TTC549 (cell line): ENCODE data around the gene VPS54.
"Not testable (repeated sequence)": the region's sequence is repeated elsewhere in the genome, so short reads cannot be mapped to it uniquely, and the experiment has no call there.

Experiments
- FAIRE-seq: peaks from 2 replicates; lab custom pipeline; 2012; peaks lifted over from hg19 to GRCh38; lab: Jason Lieb, UNC

Gene VPS54

GRCh38 chr2:64023485-64024258, 4.4 kb upstream of the VPS54 start:
- FAIRE-seq = no peak

GRCh38 chr2:64021578-64021977, 2.4 kb upstream of the VPS54 start:
- FAIRE-seq = no peak

DNA sequence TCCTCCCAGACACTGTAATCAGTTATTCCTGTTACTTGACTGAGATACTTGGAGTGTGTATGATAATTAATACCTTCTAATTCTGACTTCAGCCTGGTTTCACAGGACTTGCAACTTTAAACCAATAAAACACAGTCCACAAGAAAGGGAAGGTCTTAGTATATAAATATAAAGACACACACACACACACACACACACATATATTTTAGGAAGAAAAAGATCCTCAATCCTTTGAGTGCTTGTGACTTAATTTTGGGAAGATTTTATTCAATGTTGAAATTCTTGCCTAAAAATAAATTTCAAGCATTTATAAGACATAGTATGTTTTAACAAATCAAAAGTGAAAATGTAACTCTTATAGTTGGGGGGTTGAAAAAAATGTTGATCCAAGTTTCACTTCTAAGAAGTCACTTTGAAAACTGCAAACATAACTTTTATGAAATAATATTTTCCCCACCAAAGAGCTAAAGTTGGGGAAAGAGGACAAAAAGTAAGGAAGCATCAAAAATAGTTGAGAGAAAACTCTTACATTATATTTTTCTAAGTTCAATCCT, 824 bp upstream of the VPS54 start:
- no peak for FAIRE-seq

- FAIRE-seq = no peak
These were observed 536 bp downstream of the VPS54 start for GRCh38 chr2:64018701-64019082.

DNA sequence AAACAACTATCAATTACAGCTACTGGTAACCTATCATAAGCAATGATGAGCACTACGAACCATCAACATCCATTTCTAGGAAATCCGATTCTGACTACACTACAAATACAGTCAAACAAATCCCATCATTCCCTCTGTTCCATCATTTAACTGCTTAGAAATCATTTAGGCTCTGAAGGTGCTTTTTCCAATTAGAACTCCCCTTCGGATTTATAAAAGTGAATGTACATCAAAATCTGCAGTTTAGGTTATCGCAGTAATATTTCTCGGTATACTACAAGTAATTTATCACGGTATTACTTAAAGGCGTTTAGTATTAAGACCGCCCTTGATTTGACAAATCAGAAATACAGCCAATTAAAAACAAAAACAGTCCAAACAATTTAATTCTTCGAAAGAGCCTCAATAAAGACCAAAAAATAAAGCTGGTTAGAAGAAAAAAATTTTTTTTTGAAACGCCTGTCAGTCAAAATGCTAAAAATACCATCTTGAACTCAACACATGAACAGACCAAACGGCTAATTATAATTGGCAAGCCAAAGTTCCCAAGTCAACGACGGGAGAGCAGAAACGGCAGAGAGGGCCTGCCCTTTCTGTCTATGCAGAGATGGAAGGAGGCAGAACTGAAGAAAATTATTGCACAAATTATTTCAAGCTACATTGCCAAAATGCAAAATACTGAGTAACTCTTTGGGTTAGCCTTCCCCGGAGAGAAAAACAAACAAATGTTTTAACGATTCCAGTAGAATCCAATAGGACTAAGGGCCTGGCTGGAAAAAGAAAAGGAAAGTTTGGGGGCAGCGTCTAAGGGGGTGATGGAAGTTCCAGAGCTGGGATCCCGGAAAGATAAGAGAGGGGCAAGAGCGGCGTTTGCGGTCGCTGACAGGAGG, 1.2 kb downstream of the VPS54 start:
- peak; percentile 9 for FAIRE-seq

DNA sequence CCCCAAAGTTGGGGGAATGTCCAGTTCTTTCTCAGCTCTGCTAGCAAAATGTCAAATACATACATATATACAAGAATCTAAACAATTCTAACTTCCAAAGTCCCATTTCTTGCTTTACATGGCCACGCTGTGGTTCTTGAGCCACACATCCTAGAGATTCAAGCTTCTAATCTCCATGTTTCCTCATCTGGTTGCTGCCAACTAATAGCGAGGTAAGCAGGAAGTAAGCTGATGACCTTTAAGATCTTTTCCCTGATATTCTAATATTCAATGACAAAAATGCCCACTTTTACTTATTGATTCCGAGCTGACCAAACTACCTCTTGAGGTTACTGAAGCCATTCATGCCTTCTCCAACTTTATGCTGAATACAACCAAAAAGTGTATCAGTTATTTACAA, 3.3 kb downstream of the VPS54 start:
- no peak for FAIRE-seq

GRCh38 chr2:64015391-64015790, 3.8 kb downstream of the VPS54 start:
- FAIRE-seq = no peak

GRCh38 chr2:64014628-64015027, 4.6 kb downstream of the VPS54 start:
- FAIRE-seq = no peak

GRCh38 chr2:64013053-64013452, 6.2 kb downstream of the VPS54 start:
- no peak for FAIRE-seq

GRCh38 chr2:64012115-64012514, 7.1 kb downstream of the VPS54 start:
- FAIRE-seq = no peak

GRCh38 chr2:64008434-64009009, 10.7 kb downstream of the VPS54 start:
- no peak for FAIRE-seq

- no peak for FAIRE-seq
These were observed 11.3 kb downstream of the VPS54 start for GRCh38 chr2:64007924-64008323.

DNA sequence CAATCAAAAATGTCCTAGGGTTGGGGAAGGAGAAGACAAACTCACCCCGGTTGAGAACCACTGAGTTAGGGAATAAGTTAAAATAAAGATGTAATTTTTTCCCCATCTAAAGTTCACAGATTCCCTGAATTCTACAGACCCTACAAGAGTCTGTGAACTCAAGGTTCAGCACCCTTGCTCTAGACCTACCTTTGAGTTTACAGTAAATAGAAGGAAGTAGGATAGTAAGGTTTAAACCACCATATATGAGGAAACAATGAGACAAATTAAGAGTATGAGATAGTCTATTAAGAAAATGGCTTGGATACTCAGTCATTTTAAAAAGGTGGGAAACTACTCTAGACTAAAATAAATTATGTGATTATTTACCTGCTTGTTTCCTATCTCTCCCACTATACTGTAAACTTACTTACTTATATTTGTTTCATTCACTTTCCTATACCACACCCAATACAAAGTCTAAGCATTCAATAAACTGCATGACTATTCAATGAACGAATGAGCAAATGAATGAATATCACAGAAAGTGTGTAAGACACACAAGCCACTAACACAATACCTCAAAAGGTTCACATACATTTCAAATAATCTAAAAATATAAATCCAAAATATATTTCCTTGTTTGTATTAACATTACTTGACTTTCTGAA, 13.4 kb downstream of the VPS54 start:
- FAIRE-seq = no peak

DNA sequence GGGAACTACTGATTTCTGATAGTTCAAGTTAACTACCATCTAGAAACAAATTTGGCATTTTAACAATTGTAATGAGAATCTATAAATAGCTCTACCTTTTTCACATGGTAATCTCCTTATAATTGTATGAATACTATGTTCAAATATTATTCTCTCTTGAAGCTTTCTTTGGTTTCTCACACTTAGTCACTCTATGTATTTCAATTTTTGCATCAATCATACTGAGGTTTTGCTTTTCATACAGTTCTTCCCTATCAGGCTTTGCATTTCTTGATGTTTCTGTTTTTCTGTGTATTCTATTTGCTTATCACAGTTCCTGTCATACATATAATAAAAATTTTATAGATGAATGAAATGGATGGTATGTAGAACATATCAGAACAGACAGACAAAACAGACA, 16.0 kb downstream of the VPS54 start:
- no peak for FAIRE-seq

GRCh38 chr2:64001382-64002101, 17.7 kb downstream of the VPS54 start:
- FAIRE-seq = no peak

- no peak for FAIRE-seq
These were observed 18.4 kb downstream of the VPS54 start for GRCh38 chr2:64000630-64001381.

GRCh38 chr2:63999049-63999448, 20.2 kb downstream of the VPS54 start:
- no peak for FAIRE-seq

- FAIRE-seq = not testable (repeated sequence)
These were observed 22.5 kb downstream of the VPS54 start for GRCh38 chr2:63996582-63997198.

DNA sequence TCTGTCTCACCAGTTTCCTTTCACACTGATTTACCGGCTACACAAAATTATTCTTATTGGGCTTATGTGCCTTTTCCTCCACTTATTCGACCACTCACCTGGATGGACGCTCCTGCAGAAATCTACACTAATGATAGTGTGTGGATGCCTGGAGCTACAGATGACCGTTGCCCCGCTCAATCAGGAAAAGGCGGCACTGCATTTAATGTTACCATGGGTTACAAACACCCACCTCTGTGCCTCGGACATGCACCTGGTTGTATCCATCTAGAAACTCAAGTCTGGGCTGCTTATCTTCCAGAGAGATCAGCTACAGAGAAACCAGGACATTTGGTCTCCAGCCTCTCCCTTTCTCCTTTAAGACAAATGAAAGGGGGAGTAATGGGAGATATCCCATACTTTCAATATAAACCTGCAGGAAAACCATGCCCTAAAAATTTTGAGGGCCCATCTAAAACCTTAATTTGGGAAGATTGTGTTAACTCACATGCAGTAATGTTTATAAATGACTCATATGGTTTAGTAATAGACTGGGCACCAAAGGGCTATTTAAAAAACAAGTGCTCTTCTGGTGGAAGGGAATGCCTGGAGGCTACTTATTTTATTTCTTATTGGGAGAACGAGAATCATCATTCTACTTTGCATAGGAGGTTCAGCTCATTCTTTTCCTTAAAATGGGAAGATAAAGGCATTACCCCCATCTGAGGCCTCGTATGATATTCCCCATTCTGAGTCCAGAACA, 24.7 kb downstream of the VPS54 start:
- not testable (repeated sequence) for FAIRE-seq

- no peak for FAIRE-seq
These were observed 25.4 kb downstream of the VPS54 start for GRCh38 chr2:63993871-63994270.
